EL (cell line): ENCODE data around the gene DNAJC7.

Experiments used
- DNase-seq: peaks from one replicate; pipeline ENCODE4 v3.0.0-alpha.2; 2016

DNAJC7 gene, protein sequence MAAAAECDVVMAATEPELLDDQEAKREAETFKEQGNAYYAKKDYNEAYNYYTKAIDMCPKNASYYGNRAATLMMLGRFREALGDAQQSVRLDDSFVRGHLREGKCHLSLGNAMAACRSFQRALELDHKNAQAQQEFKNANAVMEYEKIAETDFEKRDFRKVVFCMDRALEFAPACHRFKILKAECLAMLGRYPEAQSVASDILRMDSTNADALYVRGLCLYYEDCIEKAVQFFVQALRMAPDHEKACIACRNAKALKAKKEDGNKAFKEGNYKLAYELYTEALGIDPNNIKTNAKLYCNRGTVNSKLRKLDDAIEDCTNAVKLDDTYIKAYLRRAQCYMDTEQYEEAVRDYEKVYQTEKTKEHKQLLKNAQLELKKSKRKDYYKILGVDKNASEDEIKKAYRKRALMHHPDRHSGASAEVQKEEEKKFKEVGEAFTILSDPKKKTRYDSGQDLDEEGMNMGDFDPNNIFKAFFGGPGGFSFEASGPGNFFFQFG

DNA sequence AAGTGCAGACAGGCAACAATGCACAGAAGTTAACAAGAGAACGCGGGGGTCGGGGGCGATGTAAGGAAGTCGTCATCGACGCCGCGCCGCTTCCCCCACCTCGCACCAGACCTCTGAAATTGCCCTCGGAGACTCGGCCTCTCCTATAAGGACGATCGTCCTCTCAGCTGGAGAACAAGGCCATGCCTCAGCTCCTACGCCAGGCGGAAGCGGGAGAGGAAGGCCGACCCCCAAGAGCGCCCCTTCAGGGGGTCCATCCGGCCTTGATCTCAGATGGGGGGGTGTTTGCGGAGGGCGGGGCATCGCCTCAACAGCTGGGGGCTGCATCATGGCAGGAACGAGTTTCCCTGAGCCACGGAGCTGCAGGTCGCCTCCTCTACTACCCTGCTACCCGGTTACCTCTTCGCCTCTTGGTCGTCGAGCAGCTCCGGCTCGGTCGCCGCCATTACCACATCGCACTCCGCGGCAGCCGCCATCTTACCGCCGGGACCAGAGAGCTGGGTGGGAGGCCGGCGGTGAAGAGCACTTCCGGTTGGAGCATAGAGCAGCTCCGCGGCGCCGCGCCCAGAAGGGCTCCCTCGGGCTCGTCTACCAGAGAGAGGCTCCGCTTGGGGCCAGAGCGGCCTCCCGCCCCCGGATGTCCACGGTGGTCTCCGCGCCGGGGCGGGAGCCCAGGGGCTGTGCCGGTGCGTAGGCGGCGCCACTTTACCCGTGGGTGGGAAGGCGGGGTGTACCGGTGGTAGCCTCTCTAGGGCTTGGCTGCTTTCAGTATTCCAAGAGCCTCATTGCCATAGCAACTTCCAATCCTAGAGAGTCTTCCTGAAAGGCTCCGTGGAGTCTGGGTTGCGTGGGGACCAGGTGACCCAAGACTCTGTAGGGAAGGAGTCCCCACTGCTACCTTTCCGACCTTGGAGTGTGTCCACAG is at the start of gene DNAJC7:
DNAJC7 (minus strand) TSS at position 499 of the 925 bp plus-strand sequence; CDS start at position 476, 23 bp downstream.
- DNase-seq = peak; percentile 92

GRCh38 chr17:42065201-42065600 is 48.0 kb upstream of the DNAJC7 start:
- no peak for DNase-seq

DNA sequence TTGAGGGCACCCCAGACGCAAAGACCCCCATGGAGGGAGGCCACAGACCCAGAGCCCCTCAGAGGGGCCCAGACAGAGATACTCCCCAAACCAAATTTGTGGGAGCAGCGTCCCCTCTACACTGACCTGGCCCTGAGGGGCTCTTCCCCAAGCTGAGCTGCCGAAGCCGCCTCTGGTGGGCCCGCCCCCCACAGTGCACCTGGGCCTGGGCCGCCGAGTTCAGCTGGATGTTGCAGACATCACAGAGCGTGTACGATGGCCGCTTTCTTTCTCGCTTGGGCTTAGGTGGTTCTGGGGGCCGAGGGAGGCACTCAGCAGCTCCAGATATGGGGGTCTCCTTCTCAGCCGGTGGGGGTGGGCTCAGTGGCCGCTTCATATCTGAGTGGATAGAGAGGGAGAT is 45.4 kb upstream of the DNAJC7 start:
- no peak for DNase-seq

GRCh38 chr17:42061646-42062487 is 44.6 kb upstream of the DNAJC7 start:
- no peak for DNase-seq

DNA sequence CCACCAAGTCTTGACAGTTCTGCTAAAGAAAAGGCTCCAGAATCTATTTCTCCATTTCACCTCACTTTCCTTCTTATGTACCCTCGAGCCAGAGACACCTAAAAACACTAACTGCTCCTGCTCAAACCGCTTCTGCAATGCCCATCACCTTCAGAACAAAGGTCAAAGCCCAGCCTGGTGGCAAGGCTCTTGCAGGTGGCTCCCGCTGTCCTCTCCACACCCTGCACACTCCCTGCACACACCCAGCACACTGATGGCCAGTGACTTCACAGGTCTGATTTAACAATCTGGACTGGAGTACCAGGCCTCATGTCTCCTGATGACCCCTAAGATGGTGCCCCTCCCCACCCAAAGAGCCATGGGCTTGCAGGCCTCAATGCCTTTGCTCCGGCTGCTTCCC is 43.0 kb upstream of the DNAJC7 start:
- no peak for DNase-seq

- DNase-seq = no peak
Observed at GRCh38 chr17:42059815-42060214, 42.6 kb upstream of the DNAJC7 start.

- DNase-seq = no peak
Observed at GRCh38 chr17:42058063-42058462, 40.8 kb upstream of the DNAJC7 start.

DNA sequence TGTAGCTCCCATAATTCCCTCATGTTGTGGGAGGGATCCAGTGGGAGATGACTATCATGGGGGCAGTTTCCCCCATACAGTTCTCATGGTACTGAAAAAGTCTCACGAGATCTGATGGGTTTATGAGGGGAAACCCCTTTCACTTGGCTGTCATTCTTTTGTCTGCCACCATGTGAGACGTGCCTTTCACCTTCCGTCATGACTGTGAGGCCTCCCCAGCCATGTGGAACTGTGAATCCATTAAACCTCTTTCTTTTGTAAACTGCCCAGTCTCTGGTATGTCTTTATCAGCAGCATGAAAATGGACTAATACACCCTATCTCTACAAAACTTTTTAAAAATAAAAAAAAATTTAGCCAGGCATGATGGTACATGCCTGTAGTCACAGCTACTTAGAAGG is 39.4 kb upstream of the DNAJC7 start:
- DNase-seq = no peak

DNA sequence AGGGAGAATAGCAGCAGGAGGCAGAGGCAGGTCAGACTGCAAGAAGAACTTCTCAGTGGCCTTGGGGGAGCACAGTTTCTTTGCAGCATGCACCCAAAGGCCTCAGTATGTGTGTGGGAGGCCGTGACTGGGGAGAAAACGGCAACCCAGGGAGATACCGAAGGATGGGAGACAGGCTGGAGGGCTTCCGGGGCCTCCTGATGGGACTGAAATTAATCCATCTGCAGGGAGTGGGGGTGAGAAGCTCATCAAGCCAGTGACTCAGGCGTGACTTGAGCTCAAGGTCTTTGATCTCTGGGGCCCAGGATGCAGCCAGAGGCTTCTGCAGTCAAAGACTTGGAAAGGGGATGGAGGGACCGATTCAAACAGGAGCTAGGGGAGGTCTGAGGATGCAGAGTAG is 38.3 kb upstream of the DNAJC7 start:
- DNase-seq = peak; percentile 45

DNA sequence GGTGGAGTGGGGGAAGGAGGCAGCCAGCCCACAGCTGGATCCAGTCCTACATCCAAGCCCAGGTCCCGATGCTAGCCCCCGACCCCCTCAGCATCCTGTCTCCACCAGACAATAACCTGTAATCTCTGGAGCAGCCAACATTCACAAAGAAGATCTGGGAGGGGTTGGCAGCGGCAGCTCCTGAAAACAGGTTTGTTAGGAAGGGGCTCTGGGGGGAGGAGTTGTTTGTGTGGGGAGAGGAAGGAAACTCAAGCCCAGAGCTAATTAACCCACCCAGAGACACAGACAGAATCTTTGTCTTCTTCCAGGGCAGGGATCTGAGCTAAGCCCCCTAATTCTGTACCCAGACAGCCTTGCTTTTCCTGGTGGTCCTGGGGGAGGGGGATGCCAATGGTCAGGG is 37.8 kb upstream of the DNAJC7 start:
- DNase-seq = no peak

GRCh38 chr17:42053731-42054500 is 36.7 kb upstream of the DNAJC7 start:
- DNase-seq = no peak

- DNase-seq = no peak
Observed at GRCh38 chr17:42052346-42052877, 35.2 kb upstream of the DNAJC7 start.

DNA sequence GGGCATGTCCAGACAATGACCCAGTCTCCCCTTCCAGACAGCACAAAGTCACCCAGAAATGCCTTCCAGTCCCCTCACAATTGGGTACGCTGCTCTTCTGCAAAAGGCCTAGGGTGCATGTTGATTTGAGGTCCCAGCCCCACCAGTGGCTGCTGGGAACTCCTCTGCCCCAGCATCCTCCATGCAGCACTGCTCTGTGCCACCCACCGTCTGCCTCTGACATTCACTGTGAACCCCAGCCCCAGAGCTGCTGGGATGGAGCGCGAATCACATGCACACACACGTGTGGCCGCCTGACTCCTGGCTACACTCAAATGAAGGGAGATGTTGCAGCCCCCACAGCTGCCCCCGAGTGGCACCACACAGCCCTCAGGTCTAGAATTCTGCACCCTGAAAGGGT is 34.4 kb upstream of the DNAJC7 start:
- DNase-seq = no peak

DNA sequence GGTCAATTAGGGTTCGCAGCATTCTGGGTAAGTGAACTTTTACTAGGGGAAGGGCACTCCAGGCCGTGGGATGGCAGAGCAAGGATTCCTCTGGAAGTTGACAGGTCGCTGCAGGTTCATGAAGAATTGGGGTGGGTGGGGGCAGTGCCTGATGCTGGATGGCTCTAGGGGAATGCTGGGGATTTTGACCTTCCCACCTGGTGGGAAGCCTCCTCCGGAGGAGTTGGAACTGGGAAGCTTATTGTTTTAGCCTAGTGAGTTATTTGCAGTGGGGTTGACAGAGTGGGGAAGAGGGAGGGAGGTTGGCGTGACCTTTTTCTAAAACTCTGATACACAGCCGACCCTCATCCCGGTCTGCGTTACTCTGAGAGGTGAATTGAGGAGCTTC is 33.8 kb upstream of the DNAJC7 start:
- no peak for DNase-seq

DNA sequence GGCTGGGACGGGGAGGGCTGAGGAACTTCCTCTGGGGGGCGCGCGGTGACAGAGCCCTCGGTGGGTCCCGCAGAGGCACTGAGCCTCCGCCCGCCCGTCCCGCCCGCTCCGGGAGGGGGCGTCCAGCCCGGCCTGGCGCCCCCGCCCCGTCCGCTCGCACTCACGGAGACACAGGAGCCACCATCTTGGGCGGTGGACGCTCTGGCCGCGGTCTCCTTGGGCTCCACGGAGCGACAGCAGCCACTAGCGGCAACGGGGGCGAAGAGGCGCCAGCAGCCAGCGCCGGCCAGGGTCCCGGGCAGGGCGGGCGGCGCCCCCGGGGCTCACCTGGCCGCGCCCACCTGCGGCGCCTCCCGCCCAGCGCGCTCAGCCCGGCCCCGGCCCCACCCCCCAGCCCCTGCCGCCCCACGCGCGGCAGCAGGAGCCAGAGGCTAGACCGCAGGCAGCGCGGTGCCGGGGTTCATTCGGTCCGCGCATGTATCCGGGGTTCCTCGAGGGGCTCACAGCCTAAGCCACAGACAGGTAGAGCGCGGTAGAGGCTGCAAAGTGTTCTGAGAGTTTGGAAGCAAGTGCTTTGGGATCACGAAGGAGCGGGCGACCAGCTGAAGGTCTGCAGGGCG is 33.3 kb upstream of the DNAJC7 start, which contains the start of gene C17orf113:
C17orf113 (minus strand) TSS at position 209 of the 620 bp plus-strand sequence. CDS start 7,225 bp downstream, outside the sequence.
- DNase-seq = peak; percentile 44

DNA sequence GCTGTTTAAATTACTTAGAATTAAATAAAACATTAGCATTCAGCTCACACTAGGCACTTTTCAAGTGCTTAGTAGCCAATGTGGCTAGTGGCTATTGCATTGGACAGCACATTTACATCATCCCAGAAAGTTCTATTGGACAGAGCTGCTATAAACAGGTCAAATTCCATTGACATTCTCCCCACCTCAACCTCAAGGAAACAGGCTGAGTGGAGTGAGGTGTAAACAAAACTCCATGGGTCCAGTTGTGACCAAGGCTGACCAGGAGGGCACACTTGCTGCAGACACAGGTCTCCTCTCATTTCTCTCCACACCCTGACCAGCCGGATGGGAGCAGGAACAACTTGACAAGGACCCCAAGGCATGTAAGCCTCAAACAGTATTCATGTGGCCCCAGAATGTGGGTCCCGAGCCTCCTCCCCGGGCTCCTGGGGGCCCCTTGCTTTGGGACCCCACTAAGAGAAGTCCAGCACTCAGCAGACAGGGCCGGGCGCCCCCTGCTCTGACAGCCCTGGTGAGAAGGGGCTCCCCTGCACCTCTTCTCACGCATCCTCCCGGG is 32.7 kb upstream of the DNAJC7 start:
- DNase-seq = no peak

DNA sequence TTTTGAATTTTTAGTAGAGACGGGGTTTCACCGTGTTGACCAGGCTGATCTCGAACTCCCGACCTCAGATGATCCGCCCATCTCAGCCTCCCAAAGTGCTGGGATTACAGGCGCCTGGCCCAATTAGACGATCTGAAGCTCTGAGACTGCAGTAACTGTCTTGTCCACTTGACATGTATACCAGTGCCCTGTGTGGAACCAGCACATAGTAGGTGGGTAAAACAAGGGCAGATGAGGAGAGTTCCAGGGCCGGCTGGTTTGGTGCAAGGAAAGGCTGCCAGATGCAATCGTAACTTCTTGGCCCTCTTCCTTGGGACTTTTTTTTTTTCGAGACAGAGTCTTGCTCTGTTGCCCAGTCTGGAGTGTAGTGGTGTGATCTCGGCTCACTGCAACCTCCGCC is 30.1 kb upstream of the DNAJC7 start:
- no peak for DNase-seq

GRCh38 chr17:42045719-42046118 is 28.5 kb upstream of the DNAJC7 start:
- no peak for DNase-seq

GRCh38 chr17:42042598-42043319 is 25.5 kb upstream of the DNAJC7 start:
- no peak for DNase-seq

- no peak for DNase-seq
Observed at GRCh38 chr17:42041619-42042018, 24.4 kb upstream of the DNAJC7 start.
